Adrenal gland (tissue), 5 donors: ENCODE results near the gene PREPL.

ENCODE experiments used
- CTCF ChIP-seq, 6 experiments: fragments of 450-650 bp in 4 of 6; fragments of 200-600 bp in 2 of 6; sonication (generic) in 1 of 6; IDR thresholded peaks; 1 replicate in 5 of 6; 2 replicates in 1 of 6; pipeline versions ENCODE4 v1.5.1 to v1.8.0; 2016 to 2021; ENCODE audit warnings: antibody characterized with exemption in 6 of 6, mild to moderate bottlenecking in 2 of 6, moderate library complexity in 1 of 6
- POLR2A ChIP-seq, 2 donors: fragments of 450-650 bp; IDR thresholded peaks; one replicate each; pipeline ENCODE4 v1.6.1; 2017; ENCODE audit warnings: antibody characterized with exemption in 2 of 2, mild to moderate bottlenecking in 2 of 2, moderate library complexity in 1 of 2
- donor health status: DM: no; HTN: no; CAD: no.

- TF ChIP-seq POLR2A (IDR thresholded peaks at IDR 0.05) (no peak), CTCF (IDR thresholded peaks at IDR 0.05) (peak; percentile 19 to 71 (median 57))
Observed at GRCh38 chr2:44291281-44292248, 69.7 kb downstream of the PREPL start.
